ENCODE measurements around the gene VOPP1. TPM values are rescaled to one million over a fixed set of nuclear protein-coding genes. Genes with fewer than 3 reads are reported as not detected.
"Not testable (repeated sequence)": the region's sequence is repeated elsewhere in the genome, so short reads cannot be mapped to it uniquely, and the experiment has no call there.

Gene VOPP1
- total and polyA plus RNA-seq, 9 of the 15 experiments (the other 6 are each of a cell fraction or from before 2014, with no cell fraction given), result 8.2 to 45.8 (median 31.2) TPM

DNA sequence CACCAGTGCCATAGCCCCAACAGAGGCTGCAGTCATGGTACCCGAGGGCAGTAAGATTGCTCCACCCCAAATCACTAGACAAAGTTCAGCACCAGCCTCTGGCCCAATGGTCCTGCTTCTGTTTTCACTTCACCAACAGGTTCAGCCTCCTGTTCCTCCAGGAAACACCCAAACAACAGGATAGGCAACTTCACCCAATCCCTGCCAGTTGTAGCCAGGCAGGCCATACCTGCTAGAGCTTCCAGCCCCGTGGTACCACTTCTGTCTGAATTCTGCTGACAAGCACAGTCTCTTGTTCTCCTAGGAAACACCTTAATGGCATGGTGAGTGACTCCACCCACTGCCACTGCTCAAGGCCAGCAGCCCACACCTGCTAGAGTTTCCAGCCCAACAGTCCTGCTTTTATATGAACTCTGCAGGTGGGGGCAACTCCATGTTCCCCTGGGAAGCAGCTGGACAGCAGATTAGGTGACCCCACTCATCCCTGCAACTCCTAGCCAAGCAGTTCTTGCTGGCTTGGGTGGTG, 25.0 kb upstream of the VOPP1 start:
- in situ Hi-C loops (cut with MboI), result loop anchor here (10.0 kb wide), 2 partner anchors 152 to 312 kb away; no protein-coding TSS in a partner anchor

DNA sequence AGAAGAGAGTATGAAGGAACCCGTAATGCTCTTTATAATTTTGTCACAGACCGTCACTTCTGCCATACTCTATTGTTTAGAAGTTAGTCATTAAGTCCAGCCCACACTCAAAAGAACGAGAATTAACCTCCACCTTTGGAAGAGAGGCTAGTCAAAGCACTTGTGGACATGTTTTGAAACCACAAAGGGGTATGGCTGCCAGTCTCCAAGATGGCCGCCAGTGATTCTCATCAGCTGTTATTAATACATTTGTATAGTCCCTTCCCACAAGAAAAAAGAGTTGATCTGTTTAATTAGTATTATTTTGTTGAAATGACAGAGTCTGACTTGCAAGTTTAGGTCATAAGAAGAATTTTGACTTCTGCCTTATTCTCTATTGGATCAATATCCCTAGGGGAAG, 23.2 kb upstream of the VOPP1 start:
- WGBS (ENCODE audit: insufficient coverage, low coverage, missing lambda C conversion rate), result 0% methylated on average over 4 of the region's 4 CpGs
- CTCF ChIA-PET (ENCODE audit: low intra/inter-chr PET ratio), result interaction anchor here (0.7 kb wide), 1 partner anchor 316 kb away, joined by 3 read pairs; no protein-coding TSS in a partner anchor
- TF ChIP-seq YY1 (IDR thresholded peaks at IDR 0.05; ENCODE audit: borderline replicate concordance in 1 of 3, control insufficient read depth in 1 of 3, extremely low read depth in 1 of 3, insufficient read depth in 3 of 3, insufficient read length in 1 of 3, insufficient replicate concordance in 2 of 3, low read depth in 1 of 3, low read length in 2 of 3) (peak in 1 of 3 experiments; percentile 75), DEAF1 (CRISPR knock-in tag; IDR thresholded peaks at IDR 0.05) (no peak)
- intact Hi-C loops (cut with micrococcal nuclease) (loop anchor here (5.0 to 10.0 kb wide), 2 partner anchors 163 to 311 kb away; no protein-coding TSS in a partner anchor), in situ Hi-C loops (cut with MboI) (loop anchor here (10.0 kb wide), 2 partner anchors 151 to 311 kb away; no protein-coding TSS in a partner anchor)
- ATAC-seq (no peak), FAIRE-seq (no peak), DNase-seq (ENCODE audit: extremely low read depth in 1 of 4, low spot score in 3 of 4) (no peak)
- Histone ChIP-seq H3K27ac (ENCODE audit: extremely low read depth, low read depth, low read length) (no peak overlapping the region), H3K4me1 (replicated peaks in 1 of 2; ENCODE audit: control insufficient read depth in 2 of 2, insufficient read depth in 2 of 2, low read length in 2 of 2) (peaks cover 4 to 5% of the 10 kb centered on the region in 2 experiments; a peak in 3 of 5 replicates), H4K20me1 (replicated peaks; ENCODE audit: control insufficient read depth, insufficient read depth, low read length) (0 out of 2 replicates have a peak, but pooled peaks cover 9% of the 10 kb centered on the region), H3K27me3 (ENCODE audit: control insufficient read depth in 2 of 2, insufficient read depth in 2 of 2, low read length in 2 of 2) (peaks cover 0 to 8% of the 10 kb centered on the region in 2 experiments; a peak in 1 of 5 replicates), H3K4me3 (no peak overlapping the region), H3K9ac (ENCODE audit: insufficient read depth in 1 of 2, low read depth in 2 of 2, low read length in 2 of 2) (no peak overlapping the region), H3K4me2 (ENCODE audit: insufficient read depth, low read length) (no peak overlapping the region), H3K9me1 (ENCODE audit: control insufficient read depth, insufficient read depth, low read length) (no peaks in the 10 kb centered on the region), H3K36me3 (ENCODE audit: control insufficient read depth, insufficient read depth, low read length) (no peaks in the 10 kb centered on the region), H3K79me2 (ENCODE audit: control insufficient read depth, insufficient read depth, low read length) (no peaks in the 10 kb centered on the region), H2AFZ (ENCODE audit: low read depth, low read length) (no peak overlapping the region), H3K9me3 (replicated peaks; ENCODE audit: control insufficient read depth, insufficient read depth, low read depth, low read length) (no peaks in the 10 kb centered on the region)
- POLR2A ChIA-PET, result no interaction called here
- no TSS peak for BruUV-seq (replicated peaks)

More for the DNA sequence above, 25.0 kb upstream of the VOPP1 start:
- H3K9me1 ChIP-seq (ENCODE audit: control insufficient read depth, insufficient read depth, low read length); H3K9me3 ChIP-seq (replicated peaks; ENCODE audit: control insufficient read depth, insufficient read depth, low read depth, low read length); H3K4me2 ChIP-seq (ENCODE audit: insufficient read depth, low read length); CTCF ChIA-PET (ENCODE audit: low intra/inter-chr PET ratio); DNase-seq (ENCODE audit: extremely low read depth in 1 of 4, low spot score in 3 of 4); H3K36me3 ChIP-seq (ENCODE audit: control insufficient read depth, insufficient read depth, low read length); H3K4me1 ChIP-seq (replicated peaks in 1 of 2; ENCODE audit: control insufficient read depth in 2 of 2, insufficient read depth in 2 of 2, low read length in 2 of 2); BruUV-seq (replicated peaks); H3K9ac ChIP-seq (ENCODE audit: insufficient read depth in 1 of 2, low read depth in 2 of 2, low read length in 2 of 2); H4K20me1 ChIP-seq (replicated peaks; ENCODE audit: control insufficient read depth, insufficient read depth, low read length); H3K27me3 ChIP-seq (ENCODE audit: control insufficient read depth in 2 of 2, insufficient read depth in 2 of 2, low read length in 2 of 2); H3K27ac ChIP-seq (ENCODE audit: extremely low read depth, low read depth, low read length); H3K79me2 ChIP-seq (ENCODE audit: control insufficient read depth, insufficient read depth, low read length); FAIRE-seq; H2AFZ ChIP-seq (ENCODE audit: low read depth, low read length); H3K4me3 ChIP-seq; POLR2A ChIA-PET; ATAC-seq: not testable (repeated sequence)
- intact Hi-C loops (cut with micrococcal nuclease), result loop anchor here (5.0 to 10.0 kb wide), 2 partner anchors 165 to 312 kb away; no protein-coding TSS in a partner anchor
- 0% methylated on average over 2 of the region's 2 CpGs for WGBS (ENCODE audit: insufficient coverage, low coverage, missing lambda C conversion rate)
